Endothelial cell of umbilical vein (primary cell): ENCODE results near the gene TSPAN8. TPM values are rescaled to one million over a fixed set of nuclear protein-coding genes. Genes with fewer than 3 reads are reported as not detected.

ENCODE experiments used
- BruUV-seq: library from RNA; stranded (reverse); fragments of 400-500 nt; replicated peaks from 2 replicates; lab custom pipeline; 2021; lab: Mats Ljungman, UMichigan
- CTCF ChIA-PET: fragments of 300-600, 350-600 bp; sonication (Branson Sonifier 250); formaldehyde crosslinking; loops from one replicate; lab custom pipeline; 2021; ENCODE audit warnings: antibody characterized with exemption, inconsistent platforms; lab: Charles Lee
- POLR2A ChIA-PET: fragments of 300-600, 350-600 bp; sonication (Branson Sonifier 250); formaldehyde crosslinking; loops from one replicate; lab custom pipeline; 2021; ENCODE audit warnings: antibody characterized with exemption, inconsistent platforms; lab: Charles Lee
- DNase-seq: peaks from one replicate; pipeline ENCODE4 v3.0.0-alpha.2; 2011; ENCODE audit warnings: low read depth, low spot score
- FAIRE-seq: peaks from 2 replicates; lab custom pipeline; 2011; peaks lifted over from hg19 to GRCh38; lab: Jason Lieb, UNC
- H2AFZ ChIP-seq: 2 replicates; pipeline ENCODE4 v1.6.0; 2012; ENCODE audit warnings: low read depth, low read length, control low read depth, inconsistent platforms
- H3K27ac ChIP-seq: 2 replicates; pipeline ENCODE4 v1.5.1; 2011; ENCODE audit warnings: low read depth, mild to moderate bottlenecking, control low read depth, low read length, moderate library complexity; ENCODE audit not compliant: insufficient read depth
- H3K27me3 ChIP-seq, 2 experiments: 2 replicates each; pipeline versions ENCODE4 v1.6.0 to v1.6.1; 2011; ENCODE audit warnings: low read length in 2 of 2, mixed read lengths in 1 of 2; ENCODE audit not compliant: control insufficient read depth in 2 of 2, insufficient read depth in 2 of 2
- H3K36me3 ChIP-seq, 2 experiments: 2 replicates in 1 of 2; 3 replicates in 1 of 2; pipeline ENCODE4 v1.5.1; 2011; ENCODE audit warnings: low read length in 2 of 2, mild to moderate bottlenecking in 1 of 2, moderate library complexity in 1 of 2; ENCODE audit not compliant: control insufficient read depth in 2 of 2, insufficient read depth in 2 of 2; ENCODE audit errors: extremely low read depth in 1 of 2
- H3K4me1 ChIP-seq: 3 replicates; pipeline ENCODE4 v1.5.1; 2011; ENCODE audit warnings: mild to moderate bottlenecking, low read length; ENCODE audit not compliant: control insufficient read depth, insufficient read depth; ENCODE audit errors: extremely low read depth
- H3K4me2 ChIP-seq: 2 replicates; pipeline ENCODE4 v1.6.1; 2011; ENCODE audit warnings: low read length, control low read depth, mixed read lengths; ENCODE audit not compliant: insufficient read depth
- H3K4me3 ChIP-seq, 3 experiments: fragments of 200-600 bp in 1 of 3; sonication (generic), shearing (Covaris generic) in 1 of 3; replicated peaks in 1 of 3; 2 replicates each; pipeline ENCODE4 v1.5.1; 2011 to 2016; ENCODE audit warnings: control low read depth in 3 of 3, low read length in 3 of 3, mild to moderate bottlenecking in 2 of 3, inconsistent platforms in 1 of 3, low read depth in 1 of 3, moderate library complexity in 1 of 3; ENCODE audit not compliant: insufficient read depth in 1 of 3
- H3K79me2 ChIP-seq: 2 replicates; pipeline ENCODE4 v1.6.0; 2012; ENCODE audit warnings: low read length, inconsistent platforms; ENCODE audit not compliant: control insufficient read depth, insufficient read depth
- H3K9ac ChIP-seq: replicated peaks from 2 replicates; pipeline ENCODE3; 2011; ENCODE audit warnings: low read length, control low read depth; ENCODE audit not compliant: insufficient read depth; ENCODE audit errors: extremely low read depth
- H3K9me1 ChIP-seq: replicated peaks from 3 replicates; pipeline ENCODE4 v1.6.0; 2011; ENCODE audit warnings: mild to moderate bottlenecking, low read length; ENCODE audit not compliant: control insufficient read depth, insufficient read depth; ENCODE audit errors: extremely low read depth
- H3K9me3 ChIP-seq: replicated peaks from 2 replicates; pipeline ENCODE4 v1.5.1; 2012; ENCODE audit warnings: low read length, inconsistent platforms; ENCODE audit not compliant: control insufficient read depth, insufficient read depth
- H4K20me1 ChIP-seq: replicated peaks from 2 replicates; pipeline ENCODE3; 2011; ENCODE audit warnings: mild to moderate bottlenecking, low read length; ENCODE audit not compliant: control insufficient read depth, insufficient read depth; ENCODE audit errors: extremely low read depth
- CTCF ChIP-seq, 2 donors: IDR thresholded peaks; 1 replicate in 1 of 2; 2 replicates in 1 of 2; pipeline ENCODE4 v1.5.1; 2011; ENCODE audit warnings: low read length in 2 of 2, mild to moderate bottlenecking in 2 of 2, moderate library complexity in 2 of 2, control low read depth in 1 of 2, inconsistent platforms in 1 of 2, low read depth in 1 of 2; ENCODE audit not compliant: insufficient read depth in 1 of 2; ENCODE audit errors: extremely low read depth in 1 of 2
- EZH2 ChIP-seq: IDR thresholded peaks from 2 replicates; pipeline ENCODE4 v1.6.1; 2012; ENCODE audit warnings: borderline replicate concordance, low read depth, mild to moderate bottlenecking, moderate library complexity, low read length, inconsistent platforms; ENCODE audit not compliant: severe bottlenecking
- FOS ChIP-seq: IDR thresholded peaks from 2 replicates; pipeline ENCODE4 v1.6.1; 2011; ENCODE audit warnings: mild to moderate bottlenecking, low read length, moderate library complexity, borderline replicate concordance; ENCODE audit not compliant: insufficient read depth
- GATA2 ChIP-seq: IDR thresholded peaks from 2 replicates; pipeline ENCODE4 v1.7.0; 2011; ENCODE audit warnings: low read depth, mild to moderate bottlenecking, moderate library complexity, mixed read lengths, low read length; ENCODE audit not compliant: insufficient read length, insufficient read depth
- JUN ChIP-seq: IDR thresholded peaks from 2 replicates; pipeline ENCODE4 v1.6.1; 2011; ENCODE audit warnings: borderline replicate concordance, low read depth; ENCODE audit not compliant: insufficient read length, insufficient read depth
- MYC ChIP-seq: IDR thresholded peaks from one replicate; pipeline ENCODE4 v1.6.1; 2011; ENCODE audit warnings: mild to moderate bottlenecking, low read depth, low read length
- POLR2A ChIP-seq: IDR thresholded peaks from 2 replicates; pipeline ENCODE4 v1.6.1; 2012; ENCODE audit warnings: low read depth, mild to moderate bottlenecking, control low read depth, low read length
- POLR2AphosphoS5 ChIP-seq: IDR thresholded peaks from 2 replicates; pipeline ENCODE4 v1.6.1; 2012; ENCODE audit warnings: low read depth, mild to moderate bottlenecking, control low read depth, low read length, moderate library complexity; ENCODE audit not compliant: insufficient read depth
- dilution Hi-C: fragments of 300-500 bp; cut with MboI; formaldehyde crosslinking; loops from one replicate; pipeline ENCODE4 v1.15.0; 2019; ENCODE audit warnings: low sequenced_read_pairs; ENCODE audit not compliant: extremely low pct_ligation_motif_present
- intact Hi-C: fragments of 100-400 bp; cut with micrococcal nuclease; formaldehyde crosslinking; loops from one replicate; pipeline ENCODE4 v1.10.0; 2022
- polyA plus RNA-seq, 4 experiments: library from polyadenylated mRNA; depleted of rRNA in 3 of 4; stranded (reverse) in 3 of 4; unstranded in 1 of 4; fragments of >200 nt; gene quantifications; 2 replicates each; pipeline versions ENCODE4 v1.2.1 to v1.2.3, GENCODE V29; 2011 to 2012; ENCODE audit warnings: missing spikeins in 1 of 4
- total RNA-seq: library from RNA; stranded (reverse); gene quantifications from 2 replicates; pipeline ENCODE4 v1.2.3, GENCODE V29; 2021
- TF ChIP-seq, protein P1 (sequence below): IDR thresholded peaks from 2 replicates; pipeline ENCODE4 v1.6.1; 2011; ENCODE audit not compliant: insufficient read depth, insufficient read length

The TSPAN8 gene
- total and polyA plus RNA-seq, 2 donors (not counting 3 experiments of a cell fraction or from before 2014, with no cell fraction given), result 1.2 to 1.6 TPM

- Histone ChIP-seq H3K4me2 (no peak overlapping the region), H3K4me1 (no peaks in the 10 kb centered on the region), H3K9me1 (no peaks in the 10 kb centered on the region), H3K4me3 (no peak overlapping the region), H4K20me1 (no peaks in the 10 kb centered on the region), H3K27ac (no peak overlapping the region), H2AFZ (no peak overlapping the region), H3K27me3 (no peaks in the 10 kb centered on the region), H3K9ac (no peak overlapping the region), H3K79me2 (no peaks in the 10 kb centered on the region), H3K36me3 (no peaks in the 10 kb centered on the region), H3K9me3 (no peaks in the 10 kb centered on the region)
- intact Hi-C loops, result no loop called here
- POLR2A ChIA-PET, result no interaction called here
- dilution Hi-C loops, result no loop called here
- BruUV-seq, result no TSS peak
- DNase-seq (no peak), FAIRE-seq (no peak)
- CTCF ChIA-PET, result no interaction called here
- TF ChIP-seq FOS (no peak), GATA2 (no peak), EZH2 (no peak), POLR2A (no peak), JUN (no peak), MYC (no peak), CTCF (IDR thresholded peaks at IDR 0.05; ENCODE audit: extremely low read depth in 1 of 2, insufficient read depth in 1 of 2, low read depth in 1 of 2, low read length in 2 of 2) (no peak), POLR2AphosphoS5 (no peak)
- TF ChIP-seq, protein P1, sequence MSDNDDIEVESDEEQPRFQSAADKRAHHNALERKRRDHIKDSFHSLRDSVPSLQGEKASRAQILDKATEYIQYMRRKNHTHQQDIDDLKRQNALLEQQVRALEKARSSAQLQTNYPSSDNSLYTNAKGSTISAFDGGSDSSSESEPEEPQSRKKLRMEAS, result no peak
Measured at GRCh38 chr12:71085575-71085974, 72.2 kb downstream of the TSPAN8 start.
